Measurements from ENCODE around the gene SGPP1. TPM values are rescaled to one million over a fixed set of nuclear protein-coding genes. Genes with fewer than 3 reads are reported as not detected.
A peak's percentile ranks its signal among the peaks of the same experiment; 100 is the strongest.

The SGPP1 gene
- total RNA-seq, 5 donors from 2014 or later (not counting 1 experiment from before 2014, with no cell fraction given): 11.4 to 15.1 (median 13.5) TPM

DNA sequence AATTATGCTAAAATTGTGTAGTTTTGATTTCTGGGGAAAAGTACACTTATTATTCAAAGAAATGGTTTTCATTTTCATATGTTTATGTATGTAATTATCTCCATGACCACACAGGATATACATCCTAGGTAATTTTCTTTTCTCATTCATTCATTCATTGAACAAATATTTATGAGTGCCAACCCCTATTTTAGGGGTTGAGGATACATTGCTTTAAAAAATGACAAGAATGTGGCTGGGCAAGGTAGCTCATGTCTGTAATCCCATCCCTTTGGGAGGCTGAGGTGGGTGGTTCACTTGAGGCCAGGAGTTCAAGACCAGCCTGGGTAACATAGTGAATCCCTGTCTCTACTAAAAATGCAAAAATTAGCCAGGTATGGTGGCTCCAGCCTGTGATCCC, 40.9 kb downstream of the SGPP1 start:
- no peaks in the 10 kb centered on the region for H3K27me3 ChIP-seq (replicated peaks in 1 of 2; ENCODE audit: control insufficient read depth in 2 of 2, extremely low read depth in 1 of 2, insufficient read depth in 2 of 2, low read length in 1 of 2)
- Mint-ChIP-seq H3K4me1 (peaks cover 0 to 6% (median 0%) of the 10 kb centered on the region in 3 donors), H3K27ac (no peak overlapping the region), H3K27me3 (no peaks in the 10 kb centered on the region), H3K36me3 (peaks cover 26% of the 10 kb centered on the region), H3K9me3 (no peaks in the 10 kb centered on the region), H3K4me3 (no peak overlapping the region)
- ChIA-PET CTCF (no interaction called here), POLR2A (no interaction called here)
- ATAC-seq (replicated peaks in 1 of 4) (no peak), DNase-seq (no peak)
- H3K9me3 ChIP-seq: no peaks in the 10 kb centered on the region
- no peak overlapping the region for H3K27ac ChIP-seq (ENCODE audit: low read length)
- H3K4me1 ChIP-seq (ENCODE audit: control insufficient read depth in 1 of 2, extremely low read depth in 1 of 2, insufficient read depth in 2 of 2, low read length in 2 of 2): no peaks in the 10 kb centered on the region
- peaks cover 0 to 16% of the 10 kb centered on the region in 2 donors for H3K36me3 ChIP-seq (ENCODE audit: control insufficient read depth in 2 of 2, extremely low read depth in 1 of 2, insufficient read depth in 1 of 2, low read length in 1 of 2)
- H3K4me3 ChIP-seq (ENCODE audit: control insufficient read depth in 1 of 2, extremely low read depth in 1 of 2, low read length in 1 of 2): no peak overlapping the region

DNA sequence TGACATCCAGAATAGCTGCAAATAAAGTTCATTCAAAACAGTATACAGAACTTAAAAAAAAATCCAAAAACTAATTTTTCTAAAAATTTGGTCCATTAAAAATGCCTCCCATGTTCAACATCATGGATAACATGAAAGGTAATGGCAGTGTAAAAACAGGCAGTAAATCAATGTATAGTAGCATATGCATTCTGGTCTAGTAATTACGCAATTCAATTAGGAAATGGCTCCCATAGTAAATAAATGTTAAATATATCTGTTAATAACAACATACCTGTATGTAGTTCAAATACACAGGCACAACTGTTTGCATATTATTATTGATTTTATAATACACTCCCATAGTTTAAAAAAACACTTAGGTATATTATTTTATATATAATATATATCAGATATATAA, 42.5 kb downstream of the SGPP1 start:
- Mint-ChIP-seq H3K9me3 (no peaks in the 10 kb centered on the region), H3K4me3 (no peak overlapping the region), H3K27ac (no peak overlapping the region), H3K27me3 (no peaks in the 10 kb centered on the region), H3K4me1 (peaks cover 0 to 6% (median 0%) of the 10 kb centered on the region in 3 donors), H3K36me3 (peaks cover 21% of the 10 kb centered on the region)
- ChIA-PET CTCF (no interaction called here), POLR2A (interaction anchor here in 1 of 2 donors (0.6 kb wide), 1 partner anchor 26 kb away, joined by 4 read pairs; no protein-coding TSS in a partner anchor)
- Histone ChIP-seq H3K27me3 (replicated peaks in 1 of 2; ENCODE audit: control insufficient read depth in 2 of 2, extremely low read depth in 1 of 2, insufficient read depth in 2 of 2, low read length in 1 of 2) (no peaks in the 10 kb centered on the region), H3K4me1 (ENCODE audit: control insufficient read depth in 1 of 2, extremely low read depth in 1 of 2, insufficient read depth in 2 of 2, low read length in 2 of 2) (no peaks in the 10 kb centered on the region), H3K36me3 (ENCODE audit: control insufficient read depth in 2 of 2, extremely low read depth in 1 of 2, insufficient read depth in 1 of 2, low read length in 1 of 2) (peaks cover 0 to 16% of the 10 kb centered on the region in 2 donors), H3K27ac (ENCODE audit: low read length) (no peak overlapping the region), H3K4me3 (ENCODE audit: control insufficient read depth in 1 of 2, extremely low read depth in 1 of 2, low read length in 1 of 2) (no peak overlapping the region), H3K9me3 (no peaks in the 10 kb centered on the region)
- DNase-seq (no peak), ATAC-seq (replicated peaks in 1 of 4) (no peak)
- no CpG with 5 or more reads among the region's 1 CpG for WGBS (ENCODE audit: insufficient coverage)

DNA sequence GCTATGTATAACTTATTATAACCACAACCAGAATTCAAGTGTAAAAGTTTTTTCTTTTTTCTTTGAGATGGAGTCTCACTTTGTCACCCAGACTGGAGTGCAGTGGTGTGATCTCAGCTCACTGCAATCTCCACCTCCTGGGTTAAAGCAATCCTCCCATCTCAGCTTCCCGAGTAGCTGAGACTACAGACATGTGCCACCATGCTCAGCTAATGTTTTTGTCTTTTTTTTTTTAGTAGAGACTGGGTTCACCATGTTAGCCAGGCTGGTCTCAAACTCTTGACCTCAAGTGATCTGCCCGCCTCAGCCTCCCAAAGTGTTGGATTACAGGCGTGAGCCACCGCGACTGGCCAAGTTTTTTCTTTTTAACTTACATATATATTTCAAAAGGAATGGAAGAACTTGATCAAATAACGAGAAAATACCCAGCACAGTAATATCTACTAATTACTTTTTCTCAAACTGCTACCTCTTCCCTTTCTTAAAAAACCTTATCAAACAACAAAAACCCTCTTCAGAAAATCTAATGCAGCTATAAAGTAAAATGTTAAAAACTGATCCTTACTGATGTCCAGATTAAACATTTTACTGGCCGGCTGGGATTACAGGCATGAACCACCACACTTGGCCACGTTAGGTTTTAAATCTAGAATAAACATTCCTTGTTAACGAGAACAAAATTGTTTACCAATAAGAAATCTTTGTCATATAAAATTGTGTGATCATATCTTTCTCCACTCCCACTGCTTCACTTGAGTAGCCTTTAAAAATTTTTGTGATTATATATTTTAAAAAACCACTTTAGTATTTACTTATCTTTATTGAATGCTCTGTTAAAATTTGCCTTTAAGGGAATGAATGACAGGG, 44.9 kb downstream of the SGPP1 start:
- no peak overlapping the region for H3K4me3 Mint-ChIP-seq
- no peak overlapping the region for H3K27ac Mint-ChIP-seq
- POLR2A ChIA-PET: no interaction called here
- no peaks in the 10 kb centered on the region for H3K9me3 Mint-ChIP-seq
- no peak overlapping the region for H3K27ac ChIP-seq (ENCODE audit: low read length)
- no CpG with 5 or more reads among the region's 9 CpGs for WGBS (ENCODE audit: insufficient coverage)
- no peak for ATAC-seq (replicated peaks in 1 of 4)
- no peaks in the 10 kb centered on the region for H3K4me1 ChIP-seq (ENCODE audit: control insufficient read depth in 1 of 2, extremely low read depth in 1 of 2, insufficient read depth in 2 of 2, low read length in 2 of 2)
- H3K9me3 ChIP-seq: no peaks in the 10 kb centered on the region
- no peaks in the 10 kb centered on the region for H3K27me3 Mint-ChIP-seq
- H3K4me3 ChIP-seq (ENCODE audit: control insufficient read depth in 1 of 2, extremely low read depth in 1 of 2, low read length in 1 of 2): no peak overlapping the region
- peaks cover 0 to 12% of the 10 kb centered on the region in 2 donors for H3K36me3 ChIP-seq (ENCODE audit: control insufficient read depth in 2 of 2, extremely low read depth in 1 of 2, insufficient read depth in 1 of 2, low read length in 1 of 2)
- no peak for DNase-seq
- CTCF ChIA-PET: interaction anchor here in 1 of 2 donors (0.6 to 1.1 kb wide), 2 partner anchors 10 to 492 kb away, joined by 3 to 4 read pairs; no protein-coding TSS in a partner anchor
- peaks cover 0 to 6% (median 0%) of the 10 kb centered on the region in 3 donors for H3K4me1 Mint-ChIP-seq
- H3K36me3 Mint-ChIP-seq: peaks cover 21% of the 10 kb centered on the region
- no peaks in the 10 kb centered on the region for H3K27me3 ChIP-seq (replicated peaks in 1 of 2; ENCODE audit: control insufficient read depth in 2 of 2, extremely low read depth in 1 of 2, insufficient read depth in 2 of 2, low read length in 1 of 2)

DNA sequence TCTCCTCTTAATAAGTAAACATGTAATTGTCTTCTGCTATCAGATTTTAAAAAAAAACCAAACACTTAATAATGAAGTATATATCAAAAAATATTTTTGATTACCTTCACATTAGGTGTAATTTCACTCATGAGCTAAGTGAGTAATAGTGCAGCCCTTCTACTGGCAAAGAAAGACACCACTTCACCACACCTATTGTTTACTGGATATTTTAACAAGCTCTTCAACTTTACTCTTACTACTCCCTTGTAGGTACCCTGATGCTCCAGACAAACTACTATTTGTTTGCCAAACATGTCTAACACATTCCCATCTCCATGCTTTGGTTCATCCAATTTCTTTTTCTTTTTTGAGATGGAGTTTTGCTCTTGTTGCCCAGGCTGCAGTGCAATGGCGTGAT, 49.3 kb downstream of the SGPP1 start:
- WGBS (ENCODE audit: insufficient coverage): no CpG with 5 or more reads among the region's 1 CpG
- DNase-seq: no peak
- no peak overlapping the region for H3K27ac ChIP-seq (ENCODE audit: low read length)
- peaks cover 0 to 9% of the 10 kb centered on the region in 2 donors for H3K36me3 ChIP-seq (ENCODE audit: control insufficient read depth in 2 of 2, extremely low read depth in 1 of 2, insufficient read depth in 1 of 2, low read length in 1 of 2)
- Mint-ChIP-seq H3K9me3 (no peaks in the 10 kb centered on the region), H3K4me1 (peaks cover 0 to 5% (median 0%) of the 10 kb centered on the region in 3 donors), H3K36me3 (peaks cover 26% of the 10 kb centered on the region), H3K27ac (peak overlapping the region in 1 of 2 donors; percentile 25), H3K27me3 (no peaks in the 10 kb centered on the region), H3K4me3 (no peak overlapping the region)
- ATAC-seq (replicated peaks in 1 of 4): no peak
- no peaks in the 10 kb centered on the region for H3K27me3 ChIP-seq (replicated peaks in 1 of 2; ENCODE audit: control insufficient read depth in 2 of 2, extremely low read depth in 1 of 2, insufficient read depth in 2 of 2, low read length in 1 of 2)
- ChIA-PET POLR2A (no interaction called here), CTCF (no interaction called here)
- no peaks in the 10 kb centered on the region for H3K4me1 ChIP-seq (ENCODE audit: control insufficient read depth in 1 of 2, extremely low read depth in 1 of 2, insufficient read depth in 2 of 2, low read length in 2 of 2)
- H3K9me3 ChIP-seq: no peaks in the 10 kb centered on the region
- no peak overlapping the region for H3K4me3 ChIP-seq (ENCODE audit: control insufficient read depth in 1 of 2, extremely low read depth in 1 of 2, low read length in 1 of 2)

DNA sequence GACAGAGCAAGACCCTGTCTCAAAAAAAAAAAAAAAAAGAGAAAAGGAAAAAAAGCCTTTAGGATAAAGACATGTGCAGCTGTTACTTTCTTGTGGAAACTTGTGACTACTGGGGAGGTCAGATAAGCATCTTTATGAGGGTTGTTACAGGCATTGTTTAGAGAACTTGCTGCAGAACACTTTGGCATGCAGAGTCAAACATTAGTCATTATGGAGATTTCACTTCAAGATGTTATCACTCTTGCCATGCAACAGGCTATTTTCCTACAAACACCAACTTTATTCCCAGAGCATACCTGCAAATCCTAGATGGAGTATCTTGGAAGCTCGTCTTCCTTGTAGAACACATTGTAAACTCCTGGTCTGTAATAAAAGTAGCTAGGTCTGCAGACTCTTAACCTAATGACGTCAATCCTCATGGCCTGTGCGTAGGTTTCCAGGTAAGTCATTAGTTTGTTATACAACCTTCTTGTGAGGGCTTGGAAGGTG, 49.9 kb downstream of the SGPP1 start:
- no peaks in the 10 kb centered on the region for H3K9me3 Mint-ChIP-seq
- DNase-seq (no peak), ATAC-seq (replicated peaks in 1 of 4) (no peak)
- CTCF ChIA-PET: no interaction called here
- no peaks in the 10 kb centered on the region for H3K27me3 ChIP-seq (replicated peaks in 1 of 2; ENCODE audit: control insufficient read depth in 2 of 2, extremely low read depth in 1 of 2, insufficient read depth in 2 of 2, low read length in 1 of 2)
- H3K4me1 Mint-ChIP-seq: peaks cover 0 to 5% (median 0%) of the 10 kb centered on the region in 3 donors
- no peak overlapping the region for H3K27ac ChIP-seq (ENCODE audit: low read length)
- no peak overlapping the region for H3K4me3 Mint-ChIP-seq
- H3K9me3 ChIP-seq: no peaks in the 10 kb centered on the region
- no peak overlapping the region for H3K4me3 ChIP-seq (ENCODE audit: control insufficient read depth in 1 of 2, extremely low read depth in 1 of 2, low read length in 1 of 2)
- 100% methylated on average over 1 of the region's 3 CpGs for WGBS (ENCODE audit: insufficient coverage)
- no peak overlapping the region for H3K27ac Mint-ChIP-seq
- H3K27me3 Mint-ChIP-seq: no peaks in the 10 kb centered on the region
- POLR2A ChIA-PET: interaction anchor here (0.5 to 0.7 kb wide), 2 partner anchors 12 to 42 kb away, joined by 3 to 5 read pairs; no protein-coding TSS in a partner anchor
- H3K36me3 ChIP-seq (ENCODE audit: control insufficient read depth in 2 of 2, extremely low read depth in 1 of 2, insufficient read depth in 1 of 2, low read length in 1 of 2): peaks cover 0 to 9% of the 10 kb centered on the region in 2 donors
- H3K4me1 ChIP-seq (ENCODE audit: control insufficient read depth in 1 of 2, extremely low read depth in 1 of 2, insufficient read depth in 2 of 2, low read length in 2 of 2): no peaks in the 10 kb centered on the region
- peaks cover 26% of the 10 kb centered on the region for H3K36me3 Mint-ChIP-seq

DNA sequence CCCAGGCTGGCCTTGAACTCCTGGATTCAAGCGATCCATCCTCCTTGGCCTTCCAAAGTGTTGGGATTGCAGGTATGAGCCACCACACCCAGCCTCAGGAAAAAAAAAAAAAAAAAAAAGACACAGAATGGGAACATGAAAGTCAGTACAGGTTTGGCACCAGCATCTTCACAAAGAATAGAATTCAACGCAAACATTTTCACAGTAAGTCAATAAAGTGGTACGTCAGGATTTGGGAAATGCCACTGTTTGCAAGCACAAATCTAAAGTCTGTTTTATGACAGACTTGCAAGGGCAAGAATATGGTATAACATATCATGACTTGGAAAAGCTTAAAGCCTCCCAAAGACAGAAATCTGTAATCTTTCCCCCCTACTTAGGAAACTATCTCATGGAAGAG, 51.2 kb downstream of the SGPP1 start:
- ATAC-seq (replicated peaks in 1 of 4): no peak
- no peaks in the 10 kb centered on the region for H3K9me3 ChIP-seq
- Mint-ChIP-seq H3K27me3 (no peaks in the 10 kb centered on the region), H3K4me3 (no peak overlapping the region), H3K9me3 (no peaks in the 10 kb centered on the region), H3K4me1 (peaks cover 0 to 5% (median 0%) of the 10 kb centered on the region in 3 donors), H3K36me3 (peaks cover 22% of the 10 kb centered on the region), H3K27ac (no peak overlapping the region)
- H3K27me3 ChIP-seq (replicated peaks in 1 of 2; ENCODE audit: control insufficient read depth in 2 of 2, extremely low read depth in 1 of 2, insufficient read depth in 2 of 2, low read length in 1 of 2): no peaks in the 10 kb centered on the region
- WGBS (ENCODE audit: insufficient coverage): 100% methylated on average over 1 of the region's 3 CpGs
- ChIA-PET CTCF (no interaction called here), POLR2A (no interaction called here)
- H3K4me3 ChIP-seq (ENCODE audit: control insufficient read depth in 1 of 2, extremely low read depth in 1 of 2, low read length in 1 of 2): no peak overlapping the region
- peaks cover 0 to 4% of the 10 kb centered on the region in 2 donors for H3K36me3 ChIP-seq (ENCODE audit: control insufficient read depth in 2 of 2, extremely low read depth in 1 of 2, insufficient read depth in 1 of 2, low read length in 1 of 2)
- H3K4me1 ChIP-seq (ENCODE audit: control insufficient read depth in 1 of 2, extremely low read depth in 1 of 2, insufficient read depth in 2 of 2, low read length in 2 of 2): no peaks in the 10 kb centered on the region
- no peak for DNase-seq
- H3K27ac ChIP-seq (ENCODE audit: low read length): no peak overlapping the region
